Forelimb muscle (tissue), 1 donor: ENCODE data around the gene KPNB1. TPM values are rescaled to one million over a fixed set of nuclear protein-coding genes. Genes with fewer than 3 reads are reported as not detected.

Source experiments
- DNase-seq: peaks from one replicate; pipeline ENCODE4 v3.0.0-alpha.2; 2013; ENCODE audit warnings: low read depth
- polyA plus RNA-seq: library from polyadenylated mRNA; unstranded; fragments of 120-200 nt; gene quantifications from one replicate; pipeline ENCODE4 v1.2.1, GENCODE V29; 2013; ENCODE audit not compliant: insufficient read length

The KPNB1 gene
- polyA plus RNA-seq, 1 donor, result 151 TPM

DNA sequence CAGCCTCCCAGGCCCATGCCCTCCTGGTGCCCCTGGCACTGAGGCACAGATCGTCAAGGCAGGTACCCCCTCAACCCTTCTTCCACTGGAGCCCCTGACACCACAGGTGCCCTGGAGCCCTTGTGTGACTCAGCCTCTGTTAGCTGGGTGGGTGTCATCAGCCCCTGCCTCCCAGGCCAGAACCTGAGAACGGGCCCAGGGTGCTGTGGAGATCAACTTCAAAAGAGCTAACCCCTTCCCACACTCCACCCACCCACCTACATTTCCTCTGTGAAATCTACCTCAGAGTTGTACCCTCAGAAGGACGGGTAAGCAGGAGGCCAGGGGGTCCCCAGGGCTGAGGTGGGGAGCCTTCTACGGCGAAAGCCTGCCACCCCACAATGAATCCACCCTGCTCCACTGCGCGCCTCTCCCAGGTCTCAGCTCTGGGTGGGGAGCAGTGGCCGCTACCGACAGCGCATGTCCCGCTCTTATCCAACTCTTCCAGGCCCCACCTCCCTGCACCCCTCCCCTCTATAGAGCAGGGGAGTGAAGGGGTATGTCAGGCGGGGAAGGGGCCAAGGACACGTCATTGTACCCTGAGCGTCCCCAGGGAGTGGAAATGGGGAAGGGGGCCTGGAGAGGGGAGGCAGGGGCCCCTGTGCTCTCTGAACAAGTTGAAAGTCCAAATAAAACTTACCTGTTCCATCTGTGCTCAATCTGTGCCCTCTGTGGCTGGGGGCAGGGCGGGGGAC, 61.8 kb downstream of the KPNB1 start:
- no peak for DNase-seq

DNA sequence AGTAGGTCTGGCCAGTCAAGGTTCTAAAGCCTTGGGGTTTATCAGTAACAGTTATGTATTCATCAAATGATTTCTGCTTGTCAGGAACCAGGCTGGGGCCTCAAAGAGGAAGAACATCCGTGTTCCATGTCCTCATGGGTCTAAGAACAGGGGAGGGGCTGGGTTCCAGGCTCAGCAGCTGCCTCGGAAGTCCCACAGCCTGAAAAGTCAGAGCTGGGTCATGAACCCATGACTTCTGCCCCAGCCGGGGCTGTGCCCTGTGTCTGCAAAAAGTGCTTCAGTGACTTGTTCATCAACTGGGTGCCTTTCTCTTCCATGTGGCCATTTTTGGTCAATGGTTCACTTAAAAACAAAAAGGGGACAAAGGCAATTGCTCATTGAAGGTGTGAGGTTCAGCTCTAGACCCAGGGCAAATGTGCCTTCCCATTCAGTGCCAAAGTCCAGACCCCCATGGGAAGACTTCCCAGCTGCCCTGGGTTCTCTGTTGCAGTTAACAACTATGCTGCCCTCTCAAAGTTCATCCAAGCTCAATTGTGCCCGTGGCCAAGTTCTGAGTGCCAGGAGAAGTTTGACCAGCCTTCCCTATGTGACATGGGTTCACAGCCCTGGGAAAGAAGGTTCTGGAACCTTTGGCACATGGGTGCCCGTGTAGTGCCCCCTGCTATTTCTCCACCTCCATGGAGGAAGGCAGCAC, 62.8 kb downstream of the KPNB1 start:
- no peak for DNase-seq

DNA sequence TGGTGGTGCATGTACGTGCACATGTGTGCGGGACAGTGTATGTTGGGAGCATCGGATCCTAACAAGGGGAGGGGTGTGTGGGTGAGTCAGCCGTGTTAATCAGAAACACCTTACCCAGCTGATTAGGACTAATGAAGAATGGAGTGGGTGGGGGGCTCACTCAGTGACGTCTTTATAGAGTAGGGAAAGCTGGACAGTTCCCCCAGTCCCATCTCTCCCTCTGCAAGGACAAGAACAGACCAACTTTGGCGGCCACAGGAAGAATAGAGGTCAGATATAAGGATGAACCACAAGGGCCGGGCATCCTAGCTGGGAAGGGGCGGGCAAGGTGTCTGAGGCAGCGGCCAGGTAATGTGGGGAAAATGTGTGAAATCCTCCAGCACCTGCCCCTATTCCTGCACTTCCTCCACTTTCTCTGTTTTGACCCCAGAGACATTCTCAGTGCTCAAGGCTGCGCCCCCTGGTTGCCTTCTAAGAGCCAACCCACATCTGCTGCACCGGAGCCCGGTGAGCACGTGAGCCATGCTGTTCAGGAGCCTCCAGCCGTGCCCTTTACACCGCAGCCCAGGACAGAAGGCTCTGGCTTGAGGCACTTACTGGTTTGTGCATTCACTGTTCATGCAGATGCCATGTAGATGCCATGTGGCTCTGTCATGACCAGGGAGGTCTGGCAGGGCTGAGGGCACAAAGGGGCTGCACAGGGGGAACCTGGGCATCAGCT, 64.4 kb downstream of the KPNB1 start:
- DNase-seq, result no peak

DNA sequence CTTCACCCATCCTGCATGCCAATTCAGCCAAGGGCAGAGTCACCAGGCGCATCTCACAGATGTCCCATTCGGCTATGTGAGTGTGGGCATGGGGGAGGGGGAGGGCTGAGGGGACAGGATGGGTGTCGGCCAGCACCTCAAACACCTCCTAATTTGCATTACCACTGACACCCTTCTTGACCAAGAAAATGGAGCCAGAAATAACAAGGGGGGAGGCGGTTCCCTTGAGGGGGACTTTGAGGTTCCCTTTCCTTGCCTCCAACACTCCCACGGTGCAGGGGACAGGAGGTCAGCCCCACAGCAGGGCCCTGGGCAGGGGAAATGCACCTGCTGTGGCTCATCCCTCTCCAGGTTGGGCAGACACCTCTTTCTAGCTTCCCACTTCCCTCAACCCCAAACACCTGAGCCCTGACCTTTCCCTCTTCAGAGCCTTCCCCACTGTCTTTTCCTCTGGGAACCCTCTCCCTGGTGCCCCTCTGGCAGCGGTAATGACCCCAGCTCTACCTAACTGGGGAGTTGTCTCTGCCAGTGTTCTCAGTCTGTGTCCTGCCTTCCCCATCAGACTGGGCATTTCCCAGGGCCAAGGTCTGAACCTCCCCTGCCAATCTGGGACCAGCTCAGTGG, 65.2 kb downstream of the KPNB1 start:
- DNase-seq, result no peak

DNA sequence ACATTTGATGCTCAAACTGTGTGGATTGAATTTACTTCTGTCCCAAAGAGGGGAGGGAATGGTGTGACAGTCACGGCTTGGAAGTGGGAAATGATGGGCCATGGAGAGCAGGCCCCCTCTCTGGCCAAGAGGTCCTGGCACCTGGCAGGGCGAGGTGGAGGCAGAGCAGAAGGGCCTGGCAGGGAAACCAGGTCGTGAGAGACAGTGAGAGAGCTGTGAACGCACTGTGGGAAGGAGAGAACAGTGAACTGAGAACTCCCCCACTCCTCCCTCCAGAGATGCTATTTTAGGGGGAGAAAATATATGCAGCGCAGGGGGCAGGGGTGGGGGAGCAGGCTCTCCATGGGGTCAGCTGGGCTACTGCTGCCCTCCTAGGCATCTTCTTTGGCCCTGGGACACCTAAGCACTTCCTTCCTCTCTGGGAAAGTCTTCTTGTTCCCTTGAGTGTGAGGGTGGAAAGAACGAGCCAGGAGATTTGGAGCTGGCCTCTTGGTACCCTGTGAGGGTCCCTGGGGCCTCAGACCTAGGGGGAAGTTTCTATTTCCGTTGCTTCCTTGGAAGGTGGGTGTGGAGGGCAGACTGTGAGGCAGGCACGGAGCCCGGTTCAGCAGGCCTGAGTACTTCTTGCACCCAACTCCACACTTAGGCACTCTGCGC, 66.1 kb downstream of the KPNB1 start:
- DNase-seq, result no peak

DNA sequence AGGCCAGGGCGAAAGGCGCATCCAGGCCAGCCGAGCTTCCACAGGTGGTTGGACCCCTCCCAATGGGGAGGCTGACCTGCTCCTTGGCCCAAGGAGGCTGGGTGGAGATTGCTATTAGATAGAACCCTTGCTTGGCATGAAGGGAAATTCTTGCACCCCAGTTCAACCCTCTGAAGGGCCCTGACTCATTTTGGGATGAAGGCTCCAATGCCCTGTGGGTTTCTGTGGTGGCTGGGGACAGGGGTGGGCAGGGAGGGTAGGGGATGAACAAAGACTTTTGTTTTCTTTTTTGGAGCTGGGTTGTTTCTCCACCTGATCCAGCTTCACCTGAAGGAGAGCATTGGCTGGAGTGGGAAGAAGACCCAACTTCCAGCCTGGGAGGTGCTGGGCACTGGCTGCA, 66.7 kb downstream of the KPNB1 start:
- no peak for DNase-seq

DNA sequence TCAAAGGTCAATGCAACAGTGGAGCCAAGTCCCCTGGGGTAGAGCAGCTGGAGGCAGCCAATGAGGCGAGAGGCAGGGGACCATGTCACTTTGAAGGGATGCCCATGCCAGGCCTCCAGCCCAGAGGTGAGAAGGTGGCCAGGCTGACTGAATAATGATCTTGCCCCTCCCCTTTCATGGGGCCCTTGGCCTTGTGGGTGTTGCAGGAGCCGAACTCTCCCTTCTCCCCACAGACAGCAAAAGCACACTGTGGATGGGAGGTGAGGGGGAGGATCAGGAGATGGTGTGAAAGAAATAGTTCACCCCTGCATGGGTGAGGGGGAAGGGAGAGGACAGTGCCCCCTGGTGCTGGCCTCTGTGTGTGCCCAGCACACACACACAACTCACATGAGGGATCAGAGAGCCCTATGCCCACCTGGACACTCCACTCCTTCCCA, 67.6 kb downstream of the KPNB1 start:
- no peak for DNase-seq

DNA sequence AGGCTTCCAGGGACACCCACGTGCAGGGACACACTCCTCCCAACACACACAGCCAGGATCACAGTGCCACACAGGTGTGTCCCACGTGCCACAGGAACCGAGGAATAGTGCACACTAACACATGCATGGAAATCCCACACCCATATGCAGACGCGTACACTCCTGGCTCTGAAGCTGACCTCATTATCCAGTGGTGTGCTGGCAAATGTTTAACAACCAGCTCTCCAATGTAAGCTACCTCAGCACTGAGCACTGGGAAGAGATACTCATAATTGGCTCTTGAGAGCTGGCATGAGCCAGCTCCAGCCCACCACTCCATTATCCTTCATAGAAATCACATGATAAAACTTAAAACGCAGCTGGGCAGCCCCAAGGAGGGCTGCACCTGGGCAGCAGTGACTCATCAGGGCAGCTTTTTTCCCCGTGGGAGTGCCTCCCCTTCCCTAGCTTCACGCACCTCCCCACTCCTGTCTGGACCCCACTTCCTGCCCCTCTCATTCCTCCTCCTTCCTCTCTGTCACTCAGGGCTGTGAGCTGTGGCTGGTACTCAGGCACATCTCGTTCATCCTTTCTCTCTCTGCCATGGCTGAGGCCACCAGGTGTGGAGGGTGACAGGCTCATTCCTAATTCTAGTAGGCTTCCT, 68.4 kb downstream of the KPNB1 start:
- DNase-seq, result no peak

DNA sequence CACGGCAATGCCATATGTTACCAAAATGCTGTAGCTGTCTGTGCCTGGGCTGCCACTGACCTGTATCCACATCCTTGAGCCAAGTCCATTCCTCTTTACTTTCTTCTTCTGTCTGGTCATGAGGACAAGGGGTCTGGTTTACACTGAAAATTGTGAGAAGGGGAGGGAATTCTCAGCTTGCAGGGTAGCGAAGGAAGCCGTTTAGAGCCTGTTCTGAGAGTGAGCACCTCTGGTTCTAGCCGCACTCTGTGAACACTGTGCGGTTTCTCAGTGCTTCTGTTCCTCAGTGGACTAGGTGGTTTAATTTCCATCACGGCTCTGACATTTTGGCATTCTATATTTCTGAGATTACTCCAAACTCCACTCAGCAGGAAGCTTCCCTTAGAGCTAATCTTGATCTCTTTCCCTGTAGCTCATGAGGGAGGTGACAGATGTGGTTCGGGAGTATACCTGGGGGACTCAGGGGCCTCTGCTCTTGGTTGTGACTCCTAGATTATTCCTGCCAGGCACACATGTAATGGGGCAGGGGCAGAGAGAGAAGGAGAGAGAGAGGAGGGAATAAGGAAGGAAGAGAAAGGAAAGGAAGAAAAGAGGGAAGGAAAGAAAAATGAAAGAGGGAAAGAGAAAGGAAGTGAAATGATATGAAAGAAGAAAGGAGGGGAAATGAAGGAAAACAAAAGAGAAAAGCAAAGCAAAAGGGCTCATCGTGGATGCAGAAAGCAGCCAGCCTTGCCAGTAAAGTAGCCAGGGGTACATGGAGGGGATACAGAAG, 69.1 kb downstream of the KPNB1 start:
- DNase-seq, result no peak

DNA sequence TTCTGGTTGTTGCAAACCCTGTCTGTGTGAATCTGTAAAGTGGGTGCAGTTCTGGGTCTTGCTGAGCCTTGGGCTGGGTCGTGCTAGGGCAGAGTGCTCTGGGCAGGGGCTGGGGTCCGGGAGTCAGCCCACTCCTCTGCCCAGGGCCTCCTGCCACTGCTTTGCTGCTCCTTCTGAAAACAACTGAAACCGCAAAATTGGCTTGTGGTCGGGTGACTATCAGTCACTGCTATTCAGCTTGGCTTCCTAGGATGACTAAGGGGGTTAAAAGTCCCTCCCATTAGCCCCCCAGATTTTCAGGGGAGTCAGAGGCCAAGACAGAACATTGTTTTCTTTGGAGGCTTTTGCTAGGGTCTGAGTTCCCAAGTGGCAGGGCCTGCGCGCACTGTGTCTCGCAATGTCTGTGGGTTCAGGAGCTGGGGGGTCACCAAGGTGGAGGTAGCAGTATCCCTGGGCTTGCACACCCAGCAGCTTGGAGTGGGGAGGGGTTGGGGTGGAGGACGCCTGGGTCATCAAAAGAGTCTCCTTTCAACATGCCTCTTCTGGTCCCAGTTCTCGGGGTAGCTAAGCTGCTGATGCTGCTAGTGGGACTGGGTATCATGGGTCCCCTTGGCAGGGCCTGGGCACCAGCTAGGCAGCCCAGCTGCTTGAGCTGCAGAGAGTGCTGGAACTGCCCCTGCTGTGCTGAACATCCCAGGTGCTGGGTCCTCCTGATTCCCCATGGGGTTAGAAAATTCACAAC, 69.9 kb downstream of the KPNB1 start:
- DNase-seq, result no peak

DNA sequence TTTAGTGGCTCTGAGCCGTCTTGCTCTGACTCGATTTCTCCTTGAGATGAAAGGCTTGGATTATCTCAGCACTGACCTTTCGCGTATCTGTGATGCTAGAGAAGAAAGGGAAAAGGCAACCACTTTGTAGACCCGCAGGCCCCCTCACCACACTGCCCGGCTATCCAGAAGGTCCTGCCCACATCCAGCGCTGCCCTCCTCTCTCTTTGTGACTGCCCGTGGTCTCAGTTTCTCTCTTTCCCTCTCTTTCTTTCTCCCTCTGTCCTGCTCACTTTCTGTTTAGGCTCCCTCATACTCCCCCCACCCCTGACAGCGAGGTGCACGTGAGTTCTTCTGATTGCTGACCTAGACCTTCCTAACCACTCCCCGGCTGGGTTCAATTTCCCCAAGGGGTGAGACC, 70.5 kb downstream of the KPNB1 start:
- no peak for DNase-seq

DNA sequence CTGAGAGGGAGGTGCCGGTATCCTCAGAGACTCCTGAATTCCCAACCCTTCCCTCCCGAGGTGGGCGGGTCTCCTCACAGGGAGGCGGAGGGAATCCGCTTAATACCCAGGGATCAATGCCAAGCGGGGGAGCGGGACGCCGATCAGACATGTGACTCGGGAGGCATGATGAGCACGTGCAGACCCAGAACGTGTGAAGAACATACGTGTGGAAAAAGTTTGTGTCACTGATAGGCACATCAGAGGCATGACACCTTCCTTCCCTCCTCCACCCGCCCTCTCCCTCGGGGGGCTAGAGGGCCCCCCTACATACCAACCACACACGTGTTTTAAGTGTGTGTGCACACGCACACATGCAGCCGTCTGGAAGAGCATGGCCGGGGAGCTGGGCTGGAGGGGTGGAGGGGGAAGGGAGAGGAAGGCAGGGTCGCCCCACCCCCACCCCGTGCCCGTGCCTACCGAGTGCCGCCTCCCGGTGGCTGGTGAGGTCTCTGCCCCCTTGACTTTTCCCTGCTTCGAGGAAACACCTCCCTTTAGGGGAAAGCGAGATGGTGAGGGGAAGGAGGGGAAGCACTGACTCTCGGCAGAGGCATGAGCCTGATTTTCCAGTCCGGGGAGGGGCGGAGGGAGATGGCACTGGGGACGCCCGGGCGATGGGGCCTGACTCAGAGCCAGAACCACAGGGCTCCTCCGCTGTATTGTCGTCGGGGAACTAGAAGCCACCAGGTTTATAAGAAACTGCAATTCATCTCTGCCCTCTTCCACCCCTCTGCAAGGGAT, 71.2 kb downstream of the KPNB1 start:
- no peak for DNase-seq

DNA sequence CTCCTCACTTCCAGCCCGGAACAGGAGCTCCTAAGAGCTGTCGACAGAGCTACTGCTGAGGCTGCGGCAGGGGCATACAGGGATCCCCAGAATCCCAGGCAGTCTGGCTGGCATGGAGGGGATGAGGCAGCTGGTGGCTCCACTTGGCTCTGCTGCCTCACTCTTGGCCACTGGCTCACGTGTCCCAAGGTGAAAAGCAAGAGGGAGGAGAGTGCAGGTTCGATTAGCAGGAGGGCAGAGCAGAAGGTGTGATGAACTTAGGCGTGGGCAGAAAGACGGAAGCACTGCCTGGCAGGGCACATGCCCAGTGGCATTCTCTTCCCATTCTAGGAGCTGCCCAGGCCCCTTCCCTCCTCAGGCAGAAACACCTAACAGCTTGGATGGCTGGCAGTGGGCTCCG, 72.0 kb downstream of the KPNB1 start:
- no peak for DNase-seq

DNA sequence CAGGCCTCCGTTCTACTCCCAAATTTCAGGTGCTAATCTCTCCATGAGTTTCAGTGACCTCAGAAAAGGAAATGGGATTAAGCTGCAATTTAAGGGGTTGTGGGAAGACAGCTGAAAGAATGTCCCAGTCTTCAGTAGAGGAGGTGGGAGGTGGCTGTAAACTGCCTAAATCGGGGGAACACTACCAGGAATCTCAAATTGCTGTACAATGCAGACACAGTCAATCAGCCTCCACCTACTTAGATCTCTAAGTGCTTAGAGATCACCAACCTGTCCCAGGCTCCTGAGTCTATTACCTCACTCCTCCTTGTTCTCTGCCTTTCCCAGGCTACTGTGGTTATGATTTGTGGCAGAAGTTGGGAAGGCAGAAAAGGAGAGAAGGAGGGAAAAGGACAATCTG, 75.0 kb downstream of the KPNB1 start:
- DNase-seq, result no peak

DNA sequence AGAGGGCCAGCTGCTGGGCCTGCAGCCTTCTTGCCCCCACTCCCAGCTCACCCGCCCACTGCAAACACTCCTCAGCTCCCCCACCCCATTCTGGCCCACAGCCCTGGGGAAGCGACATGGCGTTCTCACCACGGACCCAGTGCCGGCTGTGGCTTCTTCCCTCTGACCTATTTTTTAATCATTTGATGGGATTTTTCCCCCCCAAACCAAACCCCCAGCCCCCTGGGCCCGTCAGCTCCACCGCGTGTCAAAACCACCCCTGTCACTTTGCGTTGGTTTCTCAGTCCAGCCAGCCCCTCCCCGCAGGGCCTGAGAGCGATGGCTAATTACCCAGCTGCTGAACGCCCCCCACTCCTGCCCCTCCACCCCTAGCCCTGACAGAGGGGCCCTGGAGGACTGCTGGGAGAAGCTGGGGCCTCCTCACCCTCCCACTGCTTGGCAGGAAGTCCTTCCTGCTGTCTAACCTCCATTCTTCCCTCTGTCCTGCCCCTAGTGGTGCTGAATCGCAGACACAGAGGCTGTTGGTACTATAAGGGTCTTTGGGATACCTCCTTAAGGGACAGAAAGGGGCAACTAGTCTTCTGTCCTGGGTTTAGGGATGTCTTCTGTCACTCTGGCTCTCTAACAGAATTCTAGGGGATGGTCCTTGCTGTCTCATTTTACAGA, 75.9 kb downstream of the KPNB1 start:
- no peak for DNase-seq

DNA sequence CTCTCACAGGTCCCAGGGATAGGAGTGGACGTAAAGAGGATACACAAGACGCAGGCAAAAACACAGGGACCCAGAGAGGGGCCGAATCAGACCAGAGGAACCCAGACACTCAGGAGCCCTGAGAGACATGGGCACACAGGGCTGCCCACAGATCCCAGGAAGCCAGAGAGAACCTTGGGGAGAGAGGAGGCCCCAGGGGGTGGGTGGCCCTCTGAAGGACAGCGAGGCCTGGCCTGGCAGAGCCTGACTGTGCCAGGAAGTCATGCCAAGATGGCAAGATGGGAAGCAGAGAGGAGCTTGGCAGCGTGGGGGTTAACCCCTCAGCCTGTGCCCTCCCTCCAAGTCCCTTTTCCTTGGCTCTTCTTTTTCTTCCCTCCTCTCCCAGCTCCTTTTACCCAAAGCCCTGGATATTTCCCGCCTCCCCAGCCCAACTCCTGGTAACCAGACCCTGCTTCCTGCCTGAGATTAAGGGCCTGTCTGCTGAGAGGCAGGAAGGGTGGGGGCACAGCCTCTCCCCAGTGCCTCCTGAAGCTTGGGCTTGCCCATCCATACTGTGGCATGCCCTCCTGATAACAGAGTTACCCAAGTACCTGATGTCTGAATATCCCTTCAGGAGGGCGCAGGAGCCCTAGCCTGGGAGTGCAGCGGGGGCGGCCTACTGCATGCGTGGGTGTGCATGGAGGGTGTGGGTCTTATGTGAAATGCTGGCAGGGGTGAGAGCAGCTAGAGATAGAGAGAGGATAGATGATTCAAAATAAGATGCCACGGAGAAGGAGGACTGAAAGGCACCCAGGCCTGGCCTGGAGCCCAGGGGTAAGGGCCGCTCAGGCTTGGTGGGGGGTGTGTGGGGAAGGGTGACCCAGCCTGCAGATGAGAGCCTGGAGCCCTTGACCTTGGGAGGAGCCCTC, 77.3 kb downstream of the KPNB1 start:
- no peak for DNase-seq

DNA sequence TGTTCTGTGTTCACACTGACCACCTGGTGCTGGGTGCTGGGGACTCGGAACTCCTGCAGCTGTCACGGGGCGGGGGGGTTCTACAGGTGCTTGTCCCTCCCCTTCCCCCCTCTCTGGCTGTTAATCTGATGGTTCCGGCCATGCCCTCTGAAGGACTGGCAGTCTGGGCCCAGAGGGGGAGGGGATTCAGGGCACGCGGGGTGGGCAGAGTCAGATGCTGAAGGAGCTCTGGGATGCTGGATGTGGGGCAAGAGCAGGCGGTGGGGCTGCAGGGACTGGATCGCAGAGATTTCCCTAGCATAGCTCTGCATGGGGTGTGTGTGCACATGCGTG, 78.0 kb downstream of the KPNB1 start:
- no peak for DNase-seq
